WTC11 (cell line): Measurements from ENCODE around the gene OGFR. TPM values are rescaled to one million over a fixed set of nuclear protein-coding genes. Genes with fewer than 3 reads are reported as not detected.
A peak's percentile ranks its signal among the peaks of the same experiment; 100 is the strongest.

ENCODE experiments used
- ATAC-seq: fragments of 200-7000 bp; cut with Tn5 transposase; 2 replicates; pipeline ENCODE4 v1.10.0; 2021; ENCODE audit warnings: mild to moderate bottlenecking, moderate library complexity
- CTCF ChIA-PET: fragments of 300-600 bp; sonication (Branson Sonifier 250); formaldehyde crosslinking; loops from one replicate; lab custom pipeline; 2021; ENCODE audit warnings: antibody characterized with exemption; lab: Charles Lee
- POLR2A ChIA-PET: fragments of 350-600 bp; sonication (Branson Sonifier 250); formaldehyde crosslinking; loops from one replicate; lab custom pipeline; 2021; ENCODE audit warnings: antibody characterized with exemption; lab: Charles Lee
- DNase-seq: peaks from one replicate; pipeline ENCODE4 v3.0.0; 2021; ENCODE audit warnings: low spot score
- H3K27ac Mint-ChIP-seq: 2 replicates; pipeline ENCODE4 v1.8.0; 2021; ENCODE audit warnings: mixed read lengths
- H3K27me3 Mint-ChIP-seq: 2 replicates; pipeline ENCODE4 v1.8.0; 2021; ENCODE audit warnings: low read depth, mild to moderate bottlenecking, moderate library complexity, mixed read lengths
- H3K36me3 Mint-ChIP-seq: 2 replicates; pipeline ENCODE4 v1.8.0; 2021; ENCODE audit warnings: mixed read lengths
- H3K4me1 Mint-ChIP-seq: 2 replicates; pipeline ENCODE4 v1.8.0; 2022; ENCODE audit warnings: mixed read lengths
- H3K4me3 Mint-ChIP-seq: 2 replicates; pipeline ENCODE4 v1.8.0; 2021; ENCODE audit warnings: mild to moderate bottlenecking, moderate library complexity, mixed read lengths
- H3K9me3 Mint-ChIP-seq: 2 replicates; pipeline ENCODE4 v1.8.0; 2021; ENCODE audit warnings: mixed read lengths
- ELF4 ChIP-seq: sonication (generic); formaldehyde crosslinking; IDR thresholded peaks from 2 replicates; pipeline ENCODE4 v1.8.1; 2022; ENCODE audit warnings: low read depth, mild to moderate bottlenecking, moderate library complexity, missing genetic modification reagents
- ESRRA ChIP-seq: sonication (generic); formaldehyde crosslinking; IDR thresholded peaks from 2 replicates; pipeline ENCODE4 v1.8.1; 2022; ENCODE audit warnings: mild to moderate bottlenecking, missing genetic modification reagents, borderline replicate concordance
- ETV6 ChIP-seq: sonication (generic); formaldehyde crosslinking; IDR thresholded peaks from 2 replicates; pipeline ENCODE4 v1.8.1; 2022; ENCODE audit warnings: mild to moderate bottlenecking, missing genetic modification reagents
- FOXP1 ChIP-seq: sonication (generic); formaldehyde crosslinking; IDR thresholded peaks from 2 replicates; pipeline ENCODE4 v1.8.0; 2022; ENCODE audit warnings: missing genetic modification reagents, mild to moderate bottlenecking, moderate library complexity, borderline replicate concordance
- GTF2I ChIP-seq: fragments of 250-450 bp; sonication (Bioruptor Pico); conservative IDR thresholded peaks from 2 replicates; pipeline ENCODE4 v1.4.0; 2021; ENCODE audit warnings: mild to moderate bottlenecking
- KAT7 ChIP-seq: sonication (generic); formaldehyde crosslinking; IDR thresholded peaks from 2 replicates; pipeline ENCODE4 v1.8.1; 2023; ENCODE audit warnings: missing genetic modification reagents, mild to moderate bottlenecking, borderline replicate concordance
- MAX ChIP-seq: sonication (generic); formaldehyde crosslinking; IDR thresholded peaks from 2 replicates; pipeline ENCODE4 v1.8.0; 2022; ENCODE audit warnings: mild to moderate bottlenecking, missing genetic modification reagents
- MYBL2 ChIP-seq: sonication (generic); formaldehyde crosslinking; IDR thresholded peaks from 2 replicates; pipeline ENCODE4 v1.8.1; 2023; ENCODE audit warnings: mild to moderate bottlenecking, moderate library complexity, missing genetic modification reagents
- NFE2L1 ChIP-seq: sonication (generic); formaldehyde crosslinking; IDR thresholded peaks from 2 replicates; pipeline ENCODE4 v1.8.1; 2023; ENCODE audit warnings: missing genetic modification reagents
- ZBTB43 ChIP-seq: sonication (generic); formaldehyde crosslinking; IDR thresholded peaks from 2 replicates; pipeline ENCODE4 v1.8.1; 2023; ENCODE audit warnings: mild to moderate bottlenecking, missing genetic modification reagents
- ZNF121 ChIP-seq: sonication (generic); formaldehyde crosslinking; IDR thresholded peaks from 2 replicates; pipeline ENCODE4 v1.8.0; 2023; ENCODE audit warnings: missing genetic modification reagents
- ZNF396 ChIP-seq: fragments of 250-450 bp; sonication (Bioruptor Pico); IDR thresholded peaks from 2 replicates; pipeline ENCODE4 v1.8.0; 2021; ENCODE audit warnings: mild to moderate bottlenecking, moderate library complexity, borderline replicate concordance
- ZNF416 ChIP-seq: fragments of 250-450 bp; sonication (Bioruptor Pico); IDR thresholded peaks from 2 replicates; pipeline ENCODE4 v1.9.0; 2021; ENCODE audit warnings: mild to moderate bottlenecking, inconsistent platforms
- ZNF423 ChIP-seq: fragments of 250-450 bp; sonication (Bioruptor Pico); IDR thresholded peaks from 2 replicates; pipeline ENCODE4 v2.1.2; 2022; ENCODE audit warnings: mild to moderate bottlenecking, moderate library complexity
- total RNA-seq: library from RNA; stranded (reverse); gene quantifications from 3 replicates; pipeline ENCODE4 v1.2.3, GENCODE V29; 2021
- TF ChIP-seq, protein P1 (sequence below): fragments of 250-450 bp; sonication (Bioruptor Pico); IDR thresholded peaks from 2 replicates; pipeline ENCODE4 v1.9.0; 2021; ENCODE audit warnings: moderate library complexity, mild to moderate bottlenecking, inconsistent platforms, borderline replicate concordance
- TF ChIP-seq, protein P2 (sequence below): fragments of 250-450 bp; sonication (Bioruptor Pico); IDR thresholded peaks from 2 replicates; pipeline ENCODE4 v1.9.0; 2021; ENCODE audit warnings: mild to moderate bottlenecking

OGFR gene
- total RNA-seq, 1 experiment from 2014 or later = 43.3 TPM

DNA sequence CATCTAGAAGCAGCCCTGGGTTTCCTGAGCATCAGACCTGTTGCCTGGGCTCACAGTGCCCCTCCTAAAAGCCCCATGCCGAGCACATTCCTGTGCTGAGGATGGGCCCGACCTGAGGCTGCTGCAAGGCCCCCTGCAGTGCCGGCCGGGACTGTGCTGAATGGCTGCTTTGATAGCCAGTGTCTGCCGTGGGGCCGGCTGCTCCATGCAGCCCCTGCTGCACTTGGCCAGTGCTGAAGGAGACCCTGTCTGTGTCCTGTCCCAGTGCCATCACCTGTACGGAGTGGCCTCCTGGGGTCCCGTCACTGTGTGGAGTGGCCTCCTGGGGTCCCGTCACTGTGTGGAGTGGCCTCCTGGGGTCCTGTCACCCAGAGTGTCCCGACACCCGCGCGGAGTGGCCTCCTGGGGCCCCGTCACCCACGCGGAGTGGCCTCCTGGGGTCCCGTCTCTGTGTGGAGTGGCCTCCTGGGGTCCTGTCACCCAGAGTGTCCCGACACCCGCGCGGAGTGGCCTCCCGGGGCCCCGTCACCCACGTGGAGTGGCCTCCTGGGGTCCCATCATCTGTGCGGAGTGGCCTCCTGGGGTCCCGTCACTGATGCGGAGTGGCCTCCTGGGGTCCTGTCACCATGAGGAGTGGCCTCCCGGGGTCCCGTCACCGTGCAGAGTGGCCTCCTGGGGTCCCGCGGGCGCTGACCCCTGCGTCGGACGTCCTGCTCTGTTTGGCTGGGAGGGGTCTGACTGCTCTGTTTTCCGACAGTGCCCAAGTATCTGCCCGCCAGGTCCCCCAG lies 19.2 kb downstream of the OGFR start:
- Mint-ChIP-seq H3K36me3 (no peaks in the 10 kb centered on the region), H3K27ac (no peak overlapping the region), H3K4me1 (peaks cover 13% of the 10 kb centered on the region), H3K27me3 (no peaks in the 10 kb centered on the region), H3K4me3 (no peak overlapping the region), H3K9me3 (no peaks in the 10 kb centered on the region)
- TF ChIP-seq ESRRA (no peak), FOXP1 (no peak), KAT7 (CRISPR knock-in tag) (no peak), ZNF423 (CRISPR knock-in tag) (peak; percentile 68), ELF4 (CRISPR knock-in tag) (no peak), ZNF416 (no peak), ZNF396 (no peak), MAX (CRISPR knock-in tag) (0 out of 2 replicates have a peak, but pooled peaks have one; percentile 33), ETV6 (0 out of 2 replicates have a peak, but pooled peaks have one; percentile 29)
- TF ChIP-seq, protein P1, sequence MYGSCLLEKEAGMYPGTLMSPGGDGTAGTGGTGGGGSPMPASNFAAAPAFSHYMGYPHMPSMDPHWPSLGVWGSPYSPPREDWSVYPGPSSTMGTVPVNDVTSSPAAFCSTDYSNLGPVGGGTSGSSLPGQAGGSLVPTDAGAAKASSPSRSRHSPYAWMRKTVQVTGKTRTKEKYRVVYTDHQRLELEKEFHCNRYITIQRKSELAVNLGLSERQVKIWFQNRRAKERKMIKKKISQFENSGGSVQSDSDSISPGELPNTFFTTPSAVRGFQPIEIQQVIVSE (CRISPR knock-in tag) = no peak
- TF ChIP-seq, protein P2, sequence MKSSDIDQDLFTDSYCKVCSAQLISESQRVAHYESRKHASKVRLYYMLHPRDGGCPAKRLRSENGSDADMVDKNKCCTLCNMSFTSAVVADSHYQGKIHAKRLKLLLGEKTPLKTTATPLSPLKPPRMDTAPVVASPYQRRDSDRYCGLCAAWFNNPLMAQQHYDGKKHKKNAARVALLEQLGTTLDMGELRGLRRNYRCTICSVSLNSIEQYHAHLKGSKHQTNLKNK (CRISPR knock-in tag) = no peak
- ChIA-PET CTCF (interaction anchor here (0.6 to 2.0 kb wide), 15 partner anchors 8 to 181 kb away, joined by 3 to 19 read pairs (median 6); partner anchors contain the start of genes MRGBP, NTSR1, OGFR and SLCO4A1), POLR2A (no interaction called here)
- ATAC-seq (peak; percentile 46), DNase-seq (peak; percentile 74)

- DNase-seq = peak; percentile 73
- peaks cover 13% of the 10 kb centered on the region for H3K4me1 Mint-ChIP-seq
- POLR2A ChIA-PET = interaction anchor here (1.3 kb wide), 1 partner anchor 9 kb away, joined by 12 read pairs; the partner anchor contains the start of gene COL9A3
- peak; percentile 71 for ATAC-seq
- no peak overlapping the region for H3K27ac Mint-ChIP-seq
- H3K27me3 Mint-ChIP-seq = no peaks in the 10 kb centered on the region
- H3K36me3 Mint-ChIP-seq = no peaks in the 10 kb centered on the region
- H3K4me3 Mint-ChIP-seq = no peak overlapping the region
- TF ChIP-seq MYBL2 (CRISPR knock-in tag) (0 out of 2 replicates have a peak, but pooled peaks have one; percentile 15), ZNF121 (CRISPR knock-in tag) (peak; percentile 18; the same call in 1 of the 2 replicates), FOXP1 (no peak)
- CTCF ChIA-PET = interaction anchor here (0.5 to 1.6 kb wide), 12 partner anchors 9 to 419 kb away, joined by 3 to 19 read pairs (median 5); partner anchors contain the start of genes NTSR1 and TCFL5
- no peaks in the 10 kb centered on the region for H3K9me3 Mint-ChIP-seq
Observed at GRCh38 chr20:62824476-62825332, 20.1 kb downstream of the OGFR start.

DNA sequence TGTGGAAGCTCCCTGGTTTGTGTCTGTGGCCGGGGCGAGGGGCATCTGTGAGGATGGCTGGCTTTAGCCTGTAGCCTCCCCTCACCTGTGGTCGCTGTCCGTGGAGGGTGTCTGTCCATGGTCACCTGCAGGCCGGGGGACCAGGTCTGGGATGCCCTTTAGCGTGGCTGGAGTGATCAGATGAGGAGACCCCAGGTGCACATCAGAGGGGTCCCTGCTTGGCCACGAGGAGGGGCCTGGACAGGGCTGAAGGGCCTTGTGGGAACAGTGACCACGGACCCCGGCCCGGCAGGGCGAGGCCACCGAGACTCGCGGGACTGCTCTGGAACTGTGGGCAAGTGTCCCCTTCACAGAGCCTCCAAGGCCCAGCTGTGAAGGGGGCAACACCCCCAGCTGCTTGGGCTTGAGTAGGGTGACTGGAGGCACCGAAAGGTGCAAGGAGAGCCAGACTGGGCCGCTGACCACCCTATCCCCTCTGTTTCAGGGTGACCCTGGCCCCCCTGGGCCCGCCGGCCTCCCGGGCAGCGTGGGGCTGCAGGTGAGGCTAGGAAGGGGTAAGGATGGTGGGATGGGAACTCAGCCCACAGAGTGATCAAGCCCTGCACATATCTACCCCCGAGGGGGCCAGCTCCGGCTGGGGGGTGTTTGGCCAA lies 20.8 kb downstream of the OGFR start:
- H3K4me1 Mint-ChIP-seq = peaks cover 13% of the 10 kb centered on the region
- ChIA-PET CTCF (interaction anchor here (0.5 to 1.6 kb wide), 11 partner anchors 10 to 420 kb away, joined by 3 to 19 read pairs (median 6); partner anchors contain the start of gene TCFL5), POLR2A (interaction anchor here (1.3 kb wide), 1 partner anchor 9 kb away, joined by 12 read pairs; the partner anchor contains the start of gene COL9A3)
- no peaks in the 10 kb centered on the region for H3K36me3 Mint-ChIP-seq
- no peak for DNase-seq
- H3K4me3 Mint-ChIP-seq = peak overlapping the region; percentile 16; the same call in 1 of the 2 replicates
- ATAC-seq = no peak
- no peaks in the 10 kb centered on the region for H3K27me3 Mint-ChIP-seq
- no peaks in the 10 kb centered on the region for H3K9me3 Mint-ChIP-seq
- no peak overlapping the region for H3K27ac Mint-ChIP-seq
- TF ChIP-seq NFE2L1 (CRISPR knock-in tag) = no peak
- TF ChIP-seq MYBL2 (CRISPR knock-in tag) = no peak
- TF ChIP-seq GTF2I (CRISPR knock-in tag) = no peak
- no peak for TF ChIP-seq ZBTB43 (CRISPR knock-in tag)
